GM19468 (cell line): ENCODE data around the gene DVL2.

Source experiments
- ATAC-seq: cut with Tn5 transposase; IDR thresholded peaks from one replicate; pipeline ENCODE4 v1.9.1; 2021; ENCODE audit warnings: mild to moderate bottlenecking, moderate library complexity, moderate number of reproducible peaks; ENCODE audit not compliant: unreplicated experiment; ENCODE audit errors: extremely low read depth

The DVL2 gene

DNA sequence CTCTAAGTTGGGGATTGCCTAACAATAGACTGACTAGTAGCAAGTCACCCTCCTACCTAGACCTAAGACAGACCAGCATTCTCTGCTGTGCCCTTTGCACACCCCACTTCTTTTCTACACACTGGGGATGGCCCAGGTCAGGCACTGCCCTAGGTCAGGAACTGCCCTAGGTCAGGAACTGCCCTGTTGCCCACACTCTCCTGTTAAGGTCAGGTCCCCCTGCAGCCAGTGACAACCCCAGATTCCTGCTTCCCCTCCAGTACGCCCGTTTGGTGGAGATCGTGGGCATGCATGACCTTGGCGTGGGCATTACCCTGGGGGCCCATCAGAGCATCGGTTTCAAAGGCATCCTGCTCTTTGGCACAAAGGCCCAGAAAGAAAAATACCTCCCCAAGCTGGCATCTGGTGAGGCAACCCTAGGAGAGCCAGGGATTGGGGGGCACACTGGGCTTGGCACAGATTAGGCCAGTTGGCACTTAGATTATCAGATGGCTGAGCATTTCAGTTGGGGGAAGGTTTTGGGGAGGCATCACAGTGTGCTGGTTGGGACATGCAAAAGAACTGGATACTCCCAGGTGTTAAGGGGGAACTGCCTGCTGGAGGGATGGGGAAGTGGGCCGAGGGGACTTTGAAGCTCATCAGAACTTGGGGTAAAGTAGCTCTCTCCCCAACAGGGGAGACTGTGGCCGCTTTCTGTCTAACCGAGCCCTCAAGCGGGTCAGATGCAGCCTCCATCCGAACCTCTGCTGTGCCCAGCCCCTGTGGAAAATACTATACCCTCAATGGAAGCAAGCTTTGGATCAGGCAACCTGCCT, 12.8 kb downstream of the DVL2 start:
- no peak for ATAC-seq

DNA sequence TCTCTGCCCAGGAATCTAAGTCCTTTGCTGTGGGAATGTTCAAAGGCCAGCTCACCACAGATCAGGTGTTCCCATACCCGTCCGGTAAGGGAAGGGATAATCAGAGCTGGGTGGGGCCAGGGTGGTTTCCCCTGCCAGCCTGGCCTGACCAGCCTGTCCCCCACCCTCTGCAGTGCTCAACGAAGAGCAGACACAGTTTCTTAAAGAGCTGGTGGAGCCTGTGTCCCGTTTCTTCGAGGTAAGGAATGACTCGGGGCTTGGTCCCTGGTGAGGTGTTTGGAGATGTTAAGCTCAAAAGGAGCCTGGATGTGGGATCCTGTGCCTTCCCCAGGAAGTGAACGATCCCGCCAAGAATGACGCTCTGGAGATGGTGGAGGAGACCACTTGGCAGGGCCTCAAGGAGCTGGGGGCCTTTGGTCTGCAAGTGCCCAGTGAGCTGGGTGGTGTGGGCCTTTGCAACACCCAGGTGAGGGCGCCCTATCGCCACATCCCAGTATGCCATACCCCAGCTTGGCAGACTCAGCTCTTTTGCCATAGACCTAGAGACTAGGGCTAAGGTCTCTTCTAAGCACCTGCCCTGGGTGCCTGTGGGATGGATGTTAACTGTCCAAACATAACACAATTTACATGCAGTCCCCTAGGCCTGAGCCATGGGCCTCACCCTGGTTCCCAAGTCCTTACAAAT, 13.6 kb downstream of the DVL2 start:
- ATAC-seq = no peak

GRCh38 chr17:7219812-7220592, 14.3 kb downstream of the DVL2 start, which contains the start of the genes ACADVL and DLG4:
ACADVL (plus strand) TSS chr17:7219938; CDS start chr17:7219985, 47 bp downstream.
DLG4 (minus strand) TSS chr17:7219836.
- ATAC-seq = no peak

DNA sequence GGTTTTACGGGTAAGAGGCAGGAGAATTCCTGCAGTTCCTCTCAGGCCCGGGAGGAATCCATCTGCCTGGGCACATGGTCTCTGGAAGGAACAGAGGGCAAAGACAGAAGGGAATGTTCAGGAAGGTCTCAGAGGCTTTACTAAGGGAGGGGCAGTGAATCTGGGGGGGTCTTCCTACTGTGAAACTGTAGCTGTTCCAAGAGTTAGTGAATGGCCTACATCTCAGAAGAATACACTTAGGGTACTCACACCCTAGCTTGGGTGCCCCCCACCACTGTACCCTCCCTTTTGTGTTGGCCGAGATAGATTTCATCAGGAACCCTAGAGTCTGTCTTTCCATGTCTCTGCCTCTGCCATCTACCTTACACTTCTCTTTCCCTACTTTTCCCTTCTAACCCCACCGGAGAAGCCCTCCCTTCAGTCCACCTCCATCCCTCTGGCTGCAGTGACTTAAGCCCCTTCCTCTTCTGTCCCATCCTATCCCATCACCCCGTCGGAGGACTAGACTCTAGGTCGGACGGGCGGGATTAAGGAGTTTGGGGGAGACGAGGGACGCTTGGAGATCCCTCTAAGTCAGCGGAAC, 15.0 kb downstream of the DVL2 start:
- no peak for ATAC-seq

- no peak for ATAC-seq
Observed at GRCh38 chr17:7218758-7219157, 15.6 kb downstream of the DVL2 start.

GRCh38 chr17:7218166-7218565, 16.2 kb downstream of the DVL2 start:
- ATAC-seq = no peak

DNA sequence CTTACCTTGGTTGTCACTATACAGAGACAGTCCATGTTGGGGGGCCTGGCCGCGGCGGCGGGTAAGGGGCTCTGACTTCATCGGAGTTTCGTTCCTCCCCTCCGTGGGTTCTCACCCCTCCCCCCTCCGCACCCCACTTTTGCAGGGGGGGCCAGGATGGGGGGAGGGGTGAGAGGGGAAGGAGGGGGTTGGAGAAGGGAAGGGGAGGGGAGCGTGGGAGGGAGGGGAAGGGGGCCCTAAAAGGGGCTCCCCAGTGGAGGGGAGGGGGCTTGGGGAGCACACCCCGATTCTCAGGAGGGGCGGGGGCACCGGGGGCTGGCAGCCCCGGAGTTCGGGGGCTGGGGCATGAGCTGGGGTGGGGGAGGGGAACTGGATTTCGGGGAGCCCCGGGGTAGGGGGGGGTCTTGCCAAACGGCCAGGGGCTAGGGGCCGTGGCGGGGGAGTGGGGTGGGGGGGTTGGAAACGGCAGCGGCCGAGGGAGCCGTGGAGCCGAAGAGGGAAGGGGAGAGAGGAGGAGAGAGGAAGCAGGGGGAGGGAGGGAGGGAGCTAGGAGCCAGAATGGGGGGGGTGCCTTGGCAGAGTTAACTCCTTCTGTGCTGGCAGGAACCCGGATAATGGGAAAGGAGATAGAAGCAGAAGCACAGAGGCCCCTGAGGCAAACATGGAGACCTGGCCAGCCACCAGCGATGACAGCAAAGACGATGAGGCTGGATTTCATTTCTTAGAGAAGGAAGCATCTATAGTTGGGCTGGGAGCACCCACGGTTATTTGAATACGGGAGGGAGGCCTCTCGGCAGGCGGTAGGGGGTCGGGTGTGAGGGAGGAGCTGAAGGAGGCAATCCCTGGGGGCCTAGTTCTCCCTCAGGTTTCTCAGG, 17.0 kb downstream of the DVL2 start:
- no peak for ATAC-seq

DNA sequence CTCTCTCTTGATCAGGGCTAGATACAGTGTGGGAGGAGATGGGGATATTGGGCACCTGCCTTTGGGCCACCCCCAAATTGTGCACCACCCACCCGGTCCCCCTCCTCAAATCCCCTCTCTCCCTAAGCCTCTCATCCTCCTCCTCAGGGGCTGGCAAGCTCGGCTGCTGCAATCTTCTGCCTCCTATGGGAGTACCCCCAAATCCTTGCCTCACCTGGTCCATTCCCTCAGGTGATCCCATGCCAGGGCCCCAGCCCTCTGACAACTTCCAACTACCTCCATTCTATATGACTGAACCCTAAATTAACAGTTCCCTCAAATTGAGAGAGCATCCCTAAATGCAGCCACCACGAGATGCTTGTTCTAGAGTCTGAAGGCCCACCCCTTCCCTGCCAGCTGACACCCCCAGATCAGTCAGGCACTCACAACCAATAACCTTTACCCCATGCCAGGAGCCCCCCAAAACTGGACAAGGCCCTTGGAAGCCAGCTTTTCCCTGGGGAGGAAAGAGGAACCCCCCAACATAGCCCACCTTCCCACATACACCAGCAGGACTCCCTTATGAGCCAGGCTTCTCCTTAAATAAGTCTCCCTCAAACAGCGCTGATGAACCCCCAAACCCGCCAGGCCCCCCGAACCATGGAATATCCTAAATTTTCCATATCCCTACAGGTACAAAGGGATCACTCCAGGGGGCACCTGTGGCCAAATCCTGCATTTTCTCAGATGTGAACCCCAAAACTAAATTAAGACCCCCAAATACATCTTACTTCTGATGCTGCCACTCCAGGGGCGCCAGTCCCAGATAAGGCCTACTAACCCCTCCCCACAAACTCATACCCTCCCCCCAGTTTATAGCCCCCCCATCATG, 17.8 kb downstream of the DVL2 start:
- ATAC-seq = no peak

GRCh38 chr17:7215652-7216180, 18.6 kb downstream of the DVL2 start:
- no peak for ATAC-seq

DNA sequence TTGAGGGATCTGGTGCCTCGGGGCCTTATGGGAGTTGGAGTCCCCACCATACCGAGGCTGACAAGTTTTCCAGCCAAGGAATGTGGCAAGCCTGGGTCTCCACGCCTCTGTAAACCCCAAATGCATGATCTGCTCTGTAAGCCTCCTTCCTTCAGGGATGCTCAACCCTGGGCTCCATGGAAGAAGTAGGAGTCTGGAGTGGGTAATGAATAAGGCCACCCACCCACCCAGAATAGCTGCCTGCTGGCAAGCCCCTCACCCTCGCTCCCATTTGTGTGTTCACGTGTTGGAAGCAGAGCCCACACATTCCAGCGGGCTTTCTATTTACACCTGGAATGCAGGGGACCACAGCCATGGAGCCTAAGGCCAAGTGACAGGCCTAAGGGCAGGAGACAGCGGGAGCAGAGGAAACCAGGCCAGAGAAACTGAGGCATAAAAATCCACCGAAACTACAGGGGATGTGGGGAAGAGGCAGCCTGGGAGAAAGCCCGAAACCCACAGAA, 19.1 kb downstream of the DVL2 start:
- ATAC-seq = no peak

DNA sequence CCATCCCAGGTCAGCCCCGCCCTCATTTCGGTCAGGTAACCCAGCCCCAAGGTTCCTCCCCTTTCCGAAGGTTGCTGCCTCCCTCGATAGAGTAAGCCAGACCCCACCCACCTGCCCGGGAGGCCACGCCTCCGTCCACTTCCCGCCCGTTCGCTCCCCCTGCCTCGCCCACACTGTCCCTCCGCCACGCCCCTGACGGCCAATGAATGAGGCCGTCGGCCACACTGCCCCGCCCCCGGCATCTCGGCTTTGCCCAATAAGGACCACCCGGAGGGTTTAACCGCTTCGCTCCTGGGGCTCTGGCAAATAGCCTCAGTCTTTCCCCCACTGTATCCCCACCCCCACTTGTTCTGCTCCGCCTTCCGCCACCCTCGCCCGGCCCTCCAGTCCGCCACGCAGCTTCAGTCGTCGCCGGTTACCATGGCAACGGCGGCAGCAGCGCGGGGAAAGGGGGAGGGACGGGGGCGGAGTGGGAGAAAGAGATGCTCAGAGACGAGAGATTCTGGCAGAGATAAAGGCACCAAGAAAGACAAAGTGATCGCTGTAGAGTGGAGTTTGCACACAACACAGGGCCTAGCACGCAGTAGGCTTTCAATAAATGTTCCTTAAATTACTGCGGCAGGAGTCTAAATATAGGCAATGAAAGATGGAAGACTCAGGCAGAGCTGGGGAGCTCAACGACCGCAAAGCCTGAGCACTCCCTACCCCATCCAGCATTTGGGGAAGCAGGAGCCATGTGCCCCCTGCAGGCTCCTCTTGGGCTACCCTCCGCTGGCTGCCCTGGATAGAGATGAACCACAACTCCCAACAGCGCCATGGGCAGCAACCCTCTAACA, 19.8 kb downstream of the DVL2 start:
- ATAC-seq = peak; percentile 78

- ATAC-seq = no peak
Observed at GRCh38 chr17:7213895-7214299, 20.4 kb downstream of the DVL2 start.

DNA sequence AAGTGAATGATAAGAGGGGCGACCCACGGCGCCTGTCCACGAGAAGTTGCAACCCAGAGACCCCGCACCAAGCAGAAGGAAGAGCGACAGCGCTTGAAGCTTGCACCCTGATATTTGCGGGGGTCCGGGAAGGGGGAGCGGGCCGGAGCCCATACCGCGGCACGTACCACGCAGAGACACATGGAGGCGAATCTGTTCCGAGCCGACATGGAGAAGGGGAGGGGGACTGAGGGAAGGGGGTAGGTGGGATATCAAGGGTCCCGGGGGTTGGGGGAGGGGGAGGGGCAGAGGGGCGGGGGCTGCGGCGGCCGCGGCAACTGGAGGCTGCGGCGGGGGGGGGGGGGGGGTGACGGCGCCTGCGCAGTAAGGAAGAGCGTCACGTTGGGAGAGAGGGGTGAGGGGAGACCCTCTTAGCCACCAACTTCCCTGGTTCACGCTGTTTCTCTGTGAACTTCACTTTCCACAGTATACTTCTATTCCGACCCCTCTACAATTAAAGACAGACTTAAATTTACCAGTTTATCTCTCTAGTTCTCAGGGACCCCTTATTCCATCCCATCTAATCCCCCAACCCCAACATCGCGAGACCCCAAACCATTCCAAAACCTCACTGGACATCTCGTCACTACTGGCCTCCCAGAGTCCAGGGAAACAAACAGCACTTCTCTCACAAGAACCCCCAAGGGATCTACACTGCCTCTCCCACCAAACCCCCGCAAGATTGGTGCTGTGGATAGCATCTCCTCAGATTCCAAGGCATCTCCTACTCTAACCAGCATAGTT, 22.6 kb downstream of the DVL2 start:
- ATAC-seq = no peak

- ATAC-seq = no peak
Observed at GRCh38 chr17:7208754-7209460, 25.4 kb downstream of the DVL2 start.

- no peak for ATAC-seq
Observed at GRCh38 chr17:7208027-7208571, 26.2 kb downstream of the DVL2 start.
